CD4-positive, alpha-beta T cell treated with Interferon alpha-2 for 1 hour (primary cell): ENCODE measurements around the gene RPUSD4.

Experiments
- DNase-seq, 2 donors: peaks; one replicate each; pipeline ENCODE4 v3.0.0-alpha.2; 2020 to 2022

Gene RPUSD4

GRCh38 chr11:126154691-126155090 is 56.8 kb downstream of the RPUSD4 start:
- no peak for DNase-seq

GRCh38 chr11:126153972-126154371 is 57.5 kb downstream of the RPUSD4 start:
- no peak for DNase-seq

- no peak for DNase-seq
These were observed 58.4 kb downstream of the RPUSD4 start for GRCh38 chr11:126153006-126153405.

GRCh38 chr11:126152586-126152985 is 58.9 kb downstream of the RPUSD4 start:
- no peak for DNase-seq

- no peak for DNase-seq
These were observed 59.3 kb downstream of the RPUSD4 start for GRCh38 chr11:126152152-126152551.
